NB4 (cell line): ENCODE measurements around the gene DPP7.

Source experiments
- MYC ChIP-seq: IDR thresholded peaks from 2 replicates; pipeline ENCODE4 v1.6.1; 2011; ENCODE audit warnings: low read depth, low read length
- POLR2A ChIP-seq: IDR thresholded peaks from 2 replicates; pipeline ENCODE4 v1.6.1; 2011; ENCODE audit warnings: mild to moderate bottlenecking; ENCODE audit not compliant: insufficient read length; ENCODE audit errors: extremely low read depth
- TF ChIP-seq, protein P1 (sequence below): IDR thresholded peaks from one replicate; pipeline ENCODE4 v1.5.1; 2012; ENCODE audit warnings: low read depth, low read length
- TF ChIP-seq, protein P2 (sequence below): IDR thresholded peaks from 2 replicates; pipeline ENCODE4 v1.6.1; 2011; ENCODE audit warnings: low read depth, low read length

- TF ChIP-seq, protein P1, sequence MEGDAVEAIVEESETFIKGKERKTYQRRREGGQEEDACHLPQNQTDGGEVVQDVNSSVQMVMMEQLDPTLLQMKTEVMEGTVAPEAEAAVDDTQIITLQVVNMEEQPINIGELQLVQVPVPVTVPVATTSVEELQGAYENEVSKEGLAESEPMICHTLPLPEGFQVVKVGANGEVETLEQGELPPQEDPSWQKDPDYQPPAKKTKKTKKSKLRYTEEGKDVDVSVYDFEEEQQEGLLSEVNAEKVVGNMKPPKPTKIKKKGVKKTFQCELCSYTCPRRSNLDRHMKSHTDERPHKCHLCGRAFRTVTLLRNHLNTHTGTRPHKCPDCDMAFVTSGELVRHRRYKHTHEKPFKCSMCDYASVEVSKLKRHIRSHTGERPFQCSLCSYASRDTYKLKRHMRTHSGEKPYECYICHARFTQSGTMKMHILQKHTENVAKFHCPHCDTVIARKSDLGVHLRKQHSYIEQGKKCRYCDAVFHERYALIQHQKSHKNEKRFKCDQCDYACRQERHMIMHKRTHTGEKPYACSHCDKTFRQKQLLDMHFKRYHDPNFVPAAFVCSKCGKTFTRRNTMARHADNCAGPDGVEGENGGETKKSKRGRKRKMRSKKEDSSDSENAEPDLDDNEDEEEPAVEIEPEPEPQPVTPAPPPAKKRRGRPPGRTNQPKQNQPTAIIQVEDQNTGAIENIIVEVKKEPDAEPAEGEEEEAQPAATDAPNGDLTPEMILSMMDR = no peak
- TF ChIP-seq, protein P2, sequence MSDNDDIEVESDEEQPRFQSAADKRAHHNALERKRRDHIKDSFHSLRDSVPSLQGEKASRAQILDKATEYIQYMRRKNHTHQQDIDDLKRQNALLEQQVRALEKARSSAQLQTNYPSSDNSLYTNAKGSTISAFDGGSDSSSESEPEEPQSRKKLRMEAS = no peak
- TF ChIP-seq POLR2A (no peak), MYC (no peak)
Observed at GRCh38 chr9:137149363-137149762, 34.8 kb upstream of the DPP7 start.
